AG08395 (cell line): ENCODE results near the gene PNCK.

Source experiments
- DNase-seq: peaks from one replicate; pipeline ENCODE4 v3.0.0; 2012; ENCODE audit warnings: mixed read lengths, low spot score

Gene PNCK

GRCh38 chrX:153641627-153642026, 32.0 kb downstream of the PNCK start:
- no peak for DNase-seq

GRCh38 chrX:153640736-153641575, 32.7 kb downstream of the PNCK start:
- DNase-seq: no peak

- no peak for DNase-seq
These were observed 33.4 kb downstream of the PNCK start for GRCh38 chrX:153640045-153640686.

- no peak for DNase-seq
These were observed 34.2 kb downstream of the PNCK start for GRCh38 chrX:153639177-153640044.

GRCh38 chrX:153638436-153639176, 35.0 kb downstream of the PNCK start:
- no peak for DNase-seq

GRCh38 chrX:153638041-153638371, 35.6 kb downstream of the PNCK start:
- DNase-seq: no peak

- DNase-seq: no peak
These were observed 36.2 kb downstream of the PNCK start for GRCh38 chrX:153637121-153638040.

GRCh38 chrX:153636716-153637115, 36.9 kb downstream of the PNCK start:
- DNase-seq: no peak

- no peak for DNase-seq
These were observed 37.6 kb downstream of the PNCK start for GRCh38 chrX:153635788-153636668.

GRCh38 chrX:153635388-153635787, 38.2 kb downstream of the PNCK start:
- no peak for DNase-seq

GRCh38 chrX:153634832-153635231, 38.8 kb downstream of the PNCK start:
- no peak for DNase-seq

GRCh38 chrX:153634236-153634635, 39.4 kb downstream of the PNCK start:
- DNase-seq: no peak

- DNase-seq: no peak
These were observed 39.9 kb downstream of the PNCK start for GRCh38 chrX:153633607-153634180.

GRCh38 chrX:153633048-153633447, 40.6 kb downstream of the PNCK start:
- no peak for DNase-seq

GRCh38 chrX:153632595-153632946, 41.0 kb downstream of the PNCK start:
- no peak for DNase-seq

GRCh38 chrX:153631907-153632594, 41.6 kb downstream of the PNCK start:
- no peak for DNase-seq

- no peak for DNase-seq
These were observed 42.3 kb downstream of the PNCK start for GRCh38 chrX:153631346-153631745.

GRCh38 chrX:153628665-153629064, 44.9 kb downstream of the PNCK start:
- no peak for DNase-seq

GRCh38 chrX:153628129-153628528, 45.5 kb downstream of the PNCK start:
- no peak for DNase-seq
